A549 treated with ZK216348 at 1 μM for 4 hours (cell line): ENCODE results near the gene PI4K2B. TPM values are rescaled to one million over a fixed set of nuclear protein-coding genes. Genes with fewer than 3 reads are reported as not detected.

ENCODE experiments used
- total RNA-seq: library from RNA; stranded (reverse); fragments of 200-300 nt; extraction: Qiagen RNA extraction; gene quantifications from 5 replicates; pipeline ENCODE4 v1.2.3, GENCODE V29; 2022; ENCODE audit warnings: low read depth

The PI4K2B gene
- total RNA-seq, result 2.9 to 9.6 TPM (median 8.4 TPM) in 5 replicates

GRCh38 chr4:25233737-25234389 is at the start of gene PI4K2B:
PI4K2B (plus strand) TSS chr4:25234033; CDS start chr4:25234164, 131 bp downstream.

GRCh38 chr4:25312496-25313200 is 78.8 kb downstream of the PI4K2B start, which contains the start of gene ZCCHC4:
ZCCHC4 (plus strand) TSS chr4:25312774; CDS start chr4:25312810, 36 bp downstream.

Other genes with a start within 250 kb of the PI4K2B start
- 0.06 to 0.38 TPM (median 0.22 TPM) in 5 replicates for gene LGI2, start 203.1 kb upstream of the PI4K2B start, total RNA-seq
- 2.4 to 3.2 TPM (median 2.4 TPM) in 5 replicates for gene SEPSECS, start 73.6 kb upstream of the PI4K2B start, total RNA-seq
- gene ZCCHC4, start 78.7 kb downstream of the PI4K2B start, total RNA-seq, result 3.9 to 5.0 TPM (median 4.1 TPM) in 5 replicates
- gene ANAPC4, start 143.2 kb downstream of the PI4K2B start, total RNA-seq, result 8.2 to 14.7 TPM (median 13.0 TPM) in 5 replicates